ENCODE data around the gene BBLN. TPM values are rescaled to one million over a fixed set of nuclear protein-coding genes. Genes with fewer than 3 reads are reported as not detected.

The BBLN gene
- total and polyA plus RNA-seq, 2 of the 4 experiments (the other 2 are of a cell fraction): 25.1 to 103 TPM

GRCh38 chr9:128153060-128153946, 6.8 kb upstream of the BBLN start (continued):
- no peak for TF ChIP-seq FOS (IDR thresholded peaks at IDR 0.05; ENCODE audit: low read depth, low read length)

GRCh38 chr9:128153947-128154695, 5.9 kb upstream of the BBLN start:
- TF ChIP-seq CEBPB (IDR thresholded peaks at IDR 0.05; ENCODE audit: low read depth, low read length): no peak
- no peak for TF ChIP-seq MAZ (IDR thresholded peaks at IDR 0.05; ENCODE audit: borderline replicate concordance, low read depth, low read length)
- no peak for TF ChIP-seq BHLHE40 (IDR thresholded peaks at IDR 0.05; ENCODE audit: low read depth, low read length)
- no peak for TF ChIP-seq ELK1 (IDR thresholded peaks at IDR 0.05; ENCODE audit: borderline replicate concordance, low read depth, low read length)
- no peak for TF ChIP-seq RFX5 (IDR thresholded peaks at IDR 0.05; ENCODE audit: low read depth, low read length)
- no peak for ATAC-seq (ENCODE audit: low read depth)

More at GRCh38 chr9:128153947-128154695, 5.9 kb upstream of the BBLN start:
- WGBS, 2 experiments (ENCODE audit: extremely low coverage in 2 of 2, insufficient read length in 1 of 2): 76% methylated on average over 3 of the region's 13 CpGs; no CpG with 5 or more reads in 1 of the 2 experiments
- H3K9me1 ChIP-seq (ENCODE audit: insufficient read depth, low read length): peaks cover under 1% of the 10 kb centered on the region
- H3K4me1 ChIP-seq (ENCODE audit: control insufficient read depth, insufficient read depth, low read length): no peaks in the 10 kb centered on the region
- no peak overlapping the region for H2BK20ac ChIP-seq (ENCODE audit: low read depth, low read length)
- no peaks in the 10 kb centered on the region for H4K20me1 ChIP-seq (ENCODE audit: insufficient read depth, low read length)
- CTCF ChIA-PET: no interaction called here
- H2BK120ac ChIP-seq (ENCODE audit: low read depth, low read length): no peak overlapping the region
- dilution Hi-C loops (cut with HindIII; ENCODE audit: low sequenced_read_pairs, unreplicated experiment) (no loop called here), in situ Hi-C loops (cut with MboI; ENCODE audit: low sequenced_read_pairs) (no loop called here), intact Hi-C loops (cut with micrococcal nuclease) (no loop called here)
- no peak overlapping the region for H3K4me2 ChIP-seq (ENCODE audit: low read depth, low read length)
- no peaks in the 10 kb centered on the region for H3K79me1 ChIP-seq (ENCODE audit: low read depth in 1 of 2, low read length in 2 of 2)
- BruUV-seq (replicated peaks): no TSS peak
- H4K91ac ChIP-seq (ENCODE audit: insufficient read depth, low read depth, low read length): no peak overlapping the region
- POLR2A ChIA-PET (ENCODE audit: unreplicated experiment): no interaction called here
- no peak overlapping the region for H3K4me3 ChIP-seq (ENCODE audit: insufficient read depth, low read depth, low read length)
- no peak overlapping the region for H2BK15ac ChIP-seq (ENCODE audit: low read depth, low read length)
- H3K9me3 ChIP-seq (ENCODE audit: control insufficient read depth, insufficient read depth, low read length): no peaks in the 10 kb centered on the region
- H3K27me3 ChIP-seq (ENCODE audit: control insufficient read depth, insufficient read depth, low read length): peaks cover 14% of the 10 kb centered on the region; the same call in 1 of the 2 replicates
- no peak overlapping the region for H4K5ac ChIP-seq (ENCODE audit: low read depth, low read length)
- H3K27ac ChIP-seq (ENCODE audit: insufficient read depth, low read length): no peak overlapping the region
- no peak overlapping the region for H3K9ac ChIP-seq (ENCODE audit: low read depth, low read length)
- H3K56ac ChIP-seq (ENCODE audit: extremely low read depth, insufficient read depth, low read length): no peak overlapping the region
- H4K8ac ChIP-seq (ENCODE audit: low read depth in 2 of 2, low read length in 2 of 2): no peak overlapping the region
- H2AFZ ChIP-seq (replicated peaks; ENCODE audit: low read length, poor library complexity): no peak overlapping the region
- H2AK5ac ChIP-seq (ENCODE audit: low read depth, low read length): no peak overlapping the region
- H3K14ac ChIP-seq (replicated peaks; ENCODE audit: low read depth, low read length): no peak overlapping the region
- no peak overlapping the region for H3K23ac ChIP-seq (ENCODE audit: low read depth, low read length)
- H2AK9ac ChIP-seq (replicated peaks; ENCODE audit: low read depth, low read length, poor library complexity): no peak overlapping the region
- H3K36me3 ChIP-seq (ENCODE audit: control insufficient read depth, insufficient read depth, low read length): no peaks in the 10 kb centered on the region
- H3K4ac ChIP-seq (ENCODE audit: low read depth, low read length): no peak overlapping the region
- H2BK5ac ChIP-seq (ENCODE audit: low read depth, low read length, poor library complexity, severe bottlenecking): no peak overlapping the region
- DNase-seq: no peak
- H3K18ac ChIP-seq (ENCODE audit: low read depth, low read length): no peak overlapping the region
